GM21447 (cell line): ENCODE data around the gene KRTAP4-3.
"Not testable (repeated sequence)": the region's sequence is repeated elsewhere in the genome, so short reads cannot be mapped to it uniquely, and the experiment has no call there.

Source experiments
- ATAC-seq: cut with Tn5 transposase; IDR thresholded peaks from one replicate; pipeline ENCODE4 v1.9.1; 2021; ENCODE audit not compliant: unreplicated experiment

KRTAP4-3 gene

GRCh38 chr17:41168121-41168520, at the start of gene KRTAP4-3:
Gene KRTAP4-3, minus strand, starts transcription at chr17:41168221. Its CDS starts 49 bp downstream, at chr17:41168172.
- ATAC-seq = no peak

- ATAC-seq = no peak
Observed at GRCh38 chr17:41215681-41216080, 47.7 kb upstream of the KRTAP4-3 start.

GRCh38 chr17:41212524-41213169, 44.6 kb upstream of the KRTAP4-3 start:
- ATAC-seq = no peak

- ATAC-seq = no peak
Observed at GRCh38 chr17:41211845-41212466, 43.9 kb upstream of the KRTAP4-3 start.

GRCh38 chr17:41199421-41200078, 31.5 kb upstream of the KRTAP4-3 start:
- no peak for ATAC-seq

GRCh38 chr17:41196068-41196467, 28.0 kb upstream of the KRTAP4-3 start:
- no peak for ATAC-seq

- no peak for ATAC-seq
Observed at GRCh38 chr17:41190328-41190727, 22.3 kb upstream of the KRTAP4-3 start.

- ATAC-seq = not testable (repeated sequence)
Observed at GRCh38 chr17:41189837-41190318, 21.9 kb upstream of the KRTAP4-3 start, which contains the start of gene KRTAP9-1. Gene KRTAP9-1, plus strand, starts transcription at chr17:41189887. Its CDS starts 0 bp downstream, at chr17:41189887.

- ATAC-seq = no peak
Observed at GRCh38 chr17:41186872-41187271, 18.9 kb upstream of the KRTAP4-3 start.

- no peak for ATAC-seq
Observed at GRCh38 chr17:41185001-41185400, 17.0 kb upstream of the KRTAP4-3 start.

GRCh38 chr17:41184480-41184961, 16.5 kb upstream of the KRTAP4-3 start, which contains the start of gene KRTAP4-1:
Gene KRTAP4-1, minus strand, starts transcription at chr17:41184911. Its CDS starts 57 bp downstream, at chr17:41184854.
- no peak for ATAC-seq

- no peak for ATAC-seq
Observed at GRCh38 chr17:41178843-41179616, 11.0 kb upstream of the KRTAP4-3 start.

- ATAC-seq = no peak
Observed at GRCh38 chr17:41178341-41178740, 10.3 kb upstream of the KRTAP4-3 start.

- ATAC-seq = no peak
Observed at GRCh38 chr17:41177727-41178271, 9.8 kb upstream of the KRTAP4-3 start, which contains the start of gene KRTAP4-2. Gene KRTAP4-2, minus strand, starts transcription at chr17:41178221. Its CDS starts 57 bp downstream, at chr17:41178164.

GRCh38 chr17:41176744-41177387, 8.8 kb upstream of the KRTAP4-3 start:
- ATAC-seq = no peak

- ATAC-seq = no peak
Observed at GRCh38 chr17:41171886-41172285, 3.9 kb upstream of the KRTAP4-3 start.

- no peak for ATAC-seq
Observed at GRCh38 chr17:41167561-41167960, 460 bp downstream of the KRTAP4-3 start.

- no peak for ATAC-seq
Observed at GRCh38 chr17:41163828-41164227, 4.2 kb downstream of the KRTAP4-3 start.

GRCh38 chr17:41160648-41161047, 7.4 kb downstream of the KRTAP4-3 start, which contains the start of gene KRTAP4-4:
Gene KRTAP4-4, minus strand, starts transcription at chr17:41160748. Its CDS starts 57 bp downstream, at chr17:41160691.
- ATAC-seq = no peak

- ATAC-seq = not testable (repeated sequence)
Observed at GRCh38 chr17:41160190-41160589, 7.8 kb downstream of the KRTAP4-3 start.
